GM12892 (cell line): ENCODE results near the gene TXNDC12.
"Not testable (repeated sequence)": the region's sequence is repeated elsewhere in the genome, so short reads cannot be mapped to it uniquely, and the experiment has no call there.

Experiments
- DNase-seq: peaks from one replicate; pipeline ENCODE4 v3.0.0; 2011; ENCODE audit not compliant: insufficient read length
- FAIRE-seq: peaks from 2 replicates; lab custom pipeline; 2011; peaks lifted over from hg19 to GRCh38; lab: Jason Lieb, UNC
- POLR2A ChIP-seq: IDR thresholded peaks from 2 replicates; pipeline ENCODE4 v1.6.1; 2011; ENCODE audit warnings: low read depth, low read length, control low read depth
- POLR2AphosphoS5 ChIP-seq: IDR thresholded peaks from 2 replicates; pipeline ENCODE4 v1.6.1; 2011; ENCODE audit warnings: low read depth, low read length, control low read depth
- TAF1 ChIP-seq: IDR thresholded peaks from 2 replicates; pipeline ENCODE4 v1.6.1; 2011; ENCODE audit warnings: low read depth, mild to moderate bottlenecking, control low read depth, low read length, borderline replicate concordance

TXNDC12 gene

GRCh38 chr1:52041551-52042185, 13.3 kb downstream of the TXNDC12 start:
- FAIRE-seq: no peak
- DNase-seq: no peak
- no peak for TF ChIP-seq POLR2A
- no peak for TF ChIP-seq POLR2AphosphoS5
- no peak for TF ChIP-seq TAF1

- TF ChIP-seq POLR2A: no peak
- no peak for TF ChIP-seq TAF1
- TF ChIP-seq POLR2AphosphoS5: no peak
- FAIRE-seq (no peak), DNase-seq (no peak)
Measured at GRCh38 chr1:52037909-52038308, 17.1 kb downstream of the TXNDC12 start.

- DNase-seq (no peak), FAIRE-seq (no peak)
- TF ChIP-seq POLR2AphosphoS5: no peak
- no peak for TF ChIP-seq POLR2A
- no peak for TF ChIP-seq TAF1
Measured at GRCh38 chr1:52037402-52037814, 17.6 kb downstream of the TXNDC12 start.

- FAIRE-seq: no peak
- no peak for DNase-seq
- TF ChIP-seq TAF1: no peak
- no peak for TF ChIP-seq POLR2AphosphoS5
- no peak for TF ChIP-seq POLR2A
Measured at GRCh38 chr1:52034050-52034384, 21.0 kb downstream of the TXNDC12 start.

- DNase-seq (peak; percentile 71), FAIRE-seq (peak; percentile 92)
- TF ChIP-seq POLR2A: peak; percentile 96
- TF ChIP-seq TAF1: peak; percentile 58; the same call in 1 of the 2 replicates
- peak; percentile 96 for TF ChIP-seq POLR2AphosphoS5
Measured at GRCh38 chr1:52033190-52034049, 21.6 kb downstream of the TXNDC12 start, which contains the start of gene KTI12. Gene KTI12, minus strand, starts transcription at chr1:52033810. Its CDS starts 49 bp downstream, at chr1:52033761.

- TF ChIP-seq TAF1 (no peak), POLR2A (no peak), POLR2AphosphoS5 (no peak)
- DNase-seq (peak; percentile 25), FAIRE-seq (peak; percentile 83)
Measured at GRCh38 chr1:52032785-52033131, 22.2 kb downstream of the TXNDC12 start.

- DNase-seq: peak; percentile 27
- peak; percentile 58 for FAIRE-seq
- TF ChIP-seq POLR2AphosphoS5 (no peak), POLR2A (no peak), TAF1 (no peak)
Measured at GRCh38 chr1:52032124-52032784, 22.7 kb downstream of the TXNDC12 start.

- FAIRE-seq, DNase-seq: not testable (repeated sequence)
Measured at GRCh38 chr1:52028839-52029238, 26.2 kb downstream of the TXNDC12 start.

- no peak for TF ChIP-seq POLR2A
- no peak for TF ChIP-seq TAF1
- TF ChIP-seq POLR2AphosphoS5: no peak
- no peak for FAIRE-seq
- no peak for DNase-seq
Measured at GRCh38 chr1:52028328-52028727, 26.7 kb downstream of the TXNDC12 start.

- FAIRE-seq: no peak
Measured at GRCh38 chr1:52026278-52026677, 28.7 kb downstream of the TXNDC12 start.

GRCh38 chr1:52022133-52022532, 32.9 kb downstream of the TXNDC12 start:
- DNase-seq (no peak), FAIRE-seq (no peak)
- no peak for TF ChIP-seq TAF1
- no peak for TF ChIP-seq POLR2A
- TF ChIP-seq POLR2AphosphoS5: no peak

More at GRCh38 chr1:52026278-52026677, 28.7 kb downstream of the TXNDC12 start:
- no peak for DNase-seq
- no peak for TF ChIP-seq POLR2A
